Gastroesophageal sphincter (tissue), 4 donors: Measurements from ENCODE around the gene KIAA1614. TPM values are rescaled to one million over a fixed set of nuclear protein-coding genes. Genes with fewer than 3 reads are reported as not detected.
A peak's percentile ranks its signal among the peaks of the same experiment; 100 is the strongest.

Source experiments
- ATAC-seq: fragments of 150-250 bp; one replicate; pipeline ENCODE4 v1.9.1; 2016; ENCODE audit warnings: mild to moderate bottlenecking, moderate library complexity
- H3K27ac ChIP-seq, 4 donors: fragments of 200-600 bp; sonication (generic) in 3 of 4; 1 replicate in 3 of 4; 2 replicates in 1 of 4; pipeline ENCODE4 v1.5.1; 2016 to 2019
- H3K27me3 ChIP-seq: fragments of 200-600 bp; sonication (generic); one replicate; pipeline ENCODE4 v1.5.1; 2019
- H3K36me3 ChIP-seq, 2 donors: fragments of 200-600 bp; sonication (generic); one replicate each; pipeline ENCODE4 v1.5.1; 2019; ENCODE audit warnings: control low read depth in 1 of 2
- H3K4me1 ChIP-seq, 3 donors: fragments of 200-600 bp; sonication (generic); 1 replicate in 2 of 3; 2 replicates in 1 of 3; pipeline ENCODE4 v1.5.1; 2016 to 2019; ENCODE audit warnings: control low read depth in 2 of 3
- H3K4me3 ChIP-seq, 2 donors: fragments of 200-600 bp; sonication (generic); one replicate each; pipeline ENCODE4 v1.5.1; 2019; ENCODE audit warnings: mild to moderate bottlenecking in 1 of 2, moderate library complexity in 1 of 2
- H3K9me3 ChIP-seq, 3 donors: fragments of 200-600 bp; sonication (generic); one replicate each; pipeline ENCODE4 v1.5.1; 2017 to 2019; ENCODE audit warnings: control low read depth in 2 of 3
- CTCF ChIP-seq, 4 experiments: fragments of 200-600 bp in 2 of 4; fragments of 450-650 bp in 2 of 4; sonication (generic) in 1 of 4; IDR thresholded peaks; one replicate each; pipeline ENCODE4 v1.5.1; 2017 to 2019; ENCODE audit warnings: antibody characterized with exemption in 4 of 4, mild to moderate bottlenecking in 2 of 4, moderate library complexity in 2 of 4
- EP300 ChIP-seq: sonication (generic); formaldehyde crosslinking; IDR thresholded peaks from one replicate; pipeline ENCODE4 v1.6.1; 2017; ENCODE audit warnings: antibody characterized with exemption, mild to moderate bottlenecking
- POLR2A ChIP-seq, 2 donors: fragments of 450-650 bp; IDR thresholded peaks; one replicate each; pipeline ENCODE4 v1.6.1; 2017; ENCODE audit warnings: antibody characterized with exemption in 2 of 2, mild to moderate bottlenecking in 2 of 2, moderate library complexity in 1 of 2
- POLR2AphosphoS5 ChIP-seq: sonication (generic); formaldehyde crosslinking; IDR thresholded peaks from one replicate; pipeline ENCODE4 v1.6.1; 2017; ENCODE audit warnings: antibody characterized with exemption
- WGBS, 2 donors: methylation state at CpG; one replicate each; pipeline ENCODE4 v1.1.5; 2018; ENCODE audit warnings: low coverage in 1 of 2; 5-methylcytosine and 5-hydroxymethylcytosine counted together
- total RNA-seq, 4 donors: library from RNA; depleted of rRNA; stranded (reverse); fragments of >200 nt; gene quantifications; one replicate each; pipeline ENCODE4 v1.1.0, GENCODE V29; 2016

The KIAA1614 gene
- total RNA-seq, 4 donors from 2014 or later: 11.2 to 30.9 (median 16.7) TPM

GRCh38 chr1:180947499-180947885 is 34.8 kb downstream of the KIAA1614 start:
- no peak for TF ChIP-seq EP300
- no peak for TF ChIP-seq POLR2A (IDR thresholded peaks at IDR 0.05)
- Histone ChIP-seq H3K27ac (no peak overlapping the region), H3K4me1 (peaks cover 0 to 9% (median 0%) of the 10 kb centered on the region in 3 donors), H3K9me3 (no peaks in the 10 kb centered on the region), H3K4me3 (no peak overlapping the region), H3K36me3 (peaks cover 0 to 85% of the 10 kb centered on the region in 2 donors), H3K27me3 (no peaks in the 10 kb centered on the region)
- 87% methylated on average over 4 of the region's 6 CpGs; no CpG with 5 or more reads in 1 of the 2 donors for WGBS, 2 donors
- ATAC-seq: no peak

GRCh38 chr1:180947901-180948640 is 35.4 kb downstream of the KIAA1614 start:
- Histone ChIP-seq H3K27me3 (no peaks in the 10 kb centered on the region), H3K27ac (peak overlapping the region in 3 of 4 donors; percentile 5 to 58 (median 26)), H3K4me3 (no peak overlapping the region), H3K36me3 (peaks cover 0 to 79% of the 10 kb centered on the region in 2 donors), H3K9me3 (no peaks in the 10 kb centered on the region), H3K4me1 (peaks cover 0 to 13% (median 0%) of the 10 kb centered on the region in 3 donors)
- ATAC-seq: peak; percentile 51
- WGBS, 2 donors: 90 to 93% methylated on average over 6 to 12 of the region's 22 CpGs
- no peak for TF ChIP-seq EP300
- TF ChIP-seq CTCF (IDR thresholded peaks at IDR 0.05): no peak
- TF ChIP-seq POLR2A (IDR thresholded peaks at IDR 0.05): no peak
- no peak for TF ChIP-seq POLR2AphosphoS5

GRCh38 chr1:180948641-180949615 is 36.2 kb downstream of the KIAA1614 start:
- peak overlapping the region in 2 of 4 donors; percentile 26 to 58 for H3K27ac ChIP-seq
- WGBS, 2 donors: 58 to 80% methylated on average over 1 to 6 of the region's 26 CpGs
- no peak for ATAC-seq
- H3K4me1 ChIP-seq: peaks cover 0 to 21% (median 7%) of the 10 kb centered on the region in 3 donors
- no peak overlapping the region for H3K4me3 ChIP-seq
- H3K27me3 ChIP-seq: no peaks in the 10 kb centered on the region
- H3K9me3 ChIP-seq: no peaks in the 10 kb centered on the region
- TF ChIP-seq POLR2A (IDR thresholded peaks at IDR 0.05) (no peak), CTCF (IDR thresholded peaks at IDR 0.05) (no peak), POLR2AphosphoS5 (no peak), EP300 (no peak)
- peaks cover 0 to 74% of the 10 kb centered on the region in 2 donors for H3K36me3 ChIP-seq

- TF ChIP-seq POLR2A (IDR thresholded peaks at IDR 0.05) (no peak), EP300 (no peak), CTCF (IDR thresholded peaks at IDR 0.05) (no peak), POLR2AphosphoS5 (no peak)
- no peak for ATAC-seq
- Histone ChIP-seq H3K9me3 (no peaks in the 10 kb centered on the region), H3K4me1 (peaks cover 0 to 28% (median 10%) of the 10 kb centered on the region in 3 donors), H3K36me3 (peaks cover 0 to 67% of the 10 kb centered on the region in 2 donors), H3K27me3 (no peaks in the 10 kb centered on the region), H3K4me3 (no peak overlapping the region), H3K27ac (peak overlapping the region in 1 of 4 donors; percentile 58)
- 100% methylated on average over 2 to 4 of the region's 4 CpGs for WGBS, 2 donors
Observed at GRCh38 chr1:180949616-180950000, 36.9 kb downstream of the KIAA1614 start.

- no peak overlapping the region for H3K4me3 ChIP-seq
- H3K27ac ChIP-seq: no peak overlapping the region
- peaks cover 0 to 33% (median 12%) of the 10 kb centered on the region in 3 donors for H3K4me1 ChIP-seq
- no peaks in the 10 kb centered on the region for H3K27me3 ChIP-seq
- no peaks in the 10 kb centered on the region for H3K9me3 ChIP-seq
- 100% methylated on average over 1 of the region's 12 CpGs; no CpG with 5 or more reads in 1 of the 2 donors for WGBS, 2 donors
- TF ChIP-seq CTCF (IDR thresholded peaks at IDR 0.05) (no peak), POLR2A (IDR thresholded peaks at IDR 0.05) (no peak), POLR2AphosphoS5 (no peak), EP300 (no peak)
- ATAC-seq: no peak
- H3K36me3 ChIP-seq: peaks cover 0 to 60% of the 10 kb centered on the region in 2 donors
Observed at GRCh38 chr1:180950321-180950720, 37.6 kb downstream of the KIAA1614 start.
